ENCODE data around the gene RGP1.

DNA sequence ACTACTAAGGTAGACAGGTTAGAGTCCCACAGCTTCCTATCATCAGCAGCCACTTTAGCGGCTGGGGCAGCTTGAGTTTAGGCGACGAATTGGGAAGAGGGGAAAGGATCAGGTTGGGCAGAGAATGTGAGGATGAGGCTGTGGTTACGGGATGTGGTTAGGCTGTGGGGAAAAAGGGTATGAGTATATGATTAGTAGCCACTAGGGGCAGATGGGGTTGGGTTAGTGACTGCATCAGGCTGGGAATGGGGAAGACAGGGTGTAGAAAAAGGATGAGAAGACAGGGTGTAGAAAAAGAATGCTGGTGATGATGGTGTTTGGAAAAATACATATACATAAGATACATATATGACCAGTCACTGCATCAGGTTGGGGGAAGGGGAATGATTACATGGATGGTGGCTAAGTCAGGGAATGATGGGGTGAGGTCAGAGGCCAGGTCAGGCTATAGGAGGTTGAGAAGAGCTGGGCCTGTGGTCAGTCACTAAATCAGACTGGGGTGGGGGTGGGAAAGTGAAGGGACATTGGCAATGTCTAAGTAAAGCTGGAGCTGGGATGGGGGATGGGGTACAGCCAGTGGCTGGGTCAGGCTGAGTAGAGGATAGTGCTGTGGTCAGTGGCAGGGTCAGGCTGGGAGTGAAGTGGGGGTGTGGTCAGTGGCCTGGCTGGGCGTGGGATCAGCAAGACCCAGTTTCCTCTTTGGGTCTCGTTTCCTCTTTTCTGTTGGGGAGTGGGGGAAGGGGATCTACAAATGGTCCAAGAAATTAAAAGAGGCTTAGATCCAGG is 19.2 kb upstream of the RGP1 start:
- TF ChIP-seq, protein P1, sequence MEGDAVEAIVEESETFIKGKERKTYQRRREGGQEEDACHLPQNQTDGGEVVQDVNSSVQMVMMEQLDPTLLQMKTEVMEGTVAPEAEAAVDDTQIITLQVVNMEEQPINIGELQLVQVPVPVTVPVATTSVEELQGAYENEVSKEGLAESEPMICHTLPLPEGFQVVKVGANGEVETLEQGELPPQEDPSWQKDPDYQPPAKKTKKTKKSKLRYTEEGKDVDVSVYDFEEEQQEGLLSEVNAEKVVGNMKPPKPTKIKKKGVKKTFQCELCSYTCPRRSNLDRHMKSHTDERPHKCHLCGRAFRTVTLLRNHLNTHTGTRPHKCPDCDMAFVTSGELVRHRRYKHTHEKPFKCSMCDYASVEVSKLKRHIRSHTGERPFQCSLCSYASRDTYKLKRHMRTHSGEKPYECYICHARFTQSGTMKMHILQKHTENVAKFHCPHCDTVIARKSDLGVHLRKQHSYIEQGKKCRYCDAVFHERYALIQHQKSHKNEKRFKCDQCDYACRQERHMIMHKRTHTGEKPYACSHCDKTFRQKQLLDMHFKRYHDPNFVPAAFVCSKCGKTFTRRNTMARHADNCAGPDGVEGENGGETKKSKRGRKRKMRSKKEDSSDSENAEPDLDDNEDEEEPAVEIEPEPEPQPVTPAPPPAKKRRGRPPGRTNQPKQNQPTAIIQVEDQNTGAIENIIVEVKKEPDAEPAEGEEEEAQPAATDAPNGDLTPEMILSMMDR (conservative IDR thresholded peaks at IDR 0.05; ENCODE audit: low read length): peak; percentile 84
- TF ChIP-seq EZH2phosphoT487 (IDR thresholded peaks at IDR 0.05; ENCODE audit: borderline replicate concordance, low read depth, low read length): no peak
